Stimulated activated CD8-positive, alpha-beta memory T cell treated with anti-CD3 and anti-CD28 coated beads, Interleukin-7, amount 100 ng/mL, for 48 hours (primary cell): ENCODE results near the gene CLCN4.

Source experiments
- DNase-seq, 2 donors: peaks; one replicate each; pipeline ENCODE4 v3.0.0-alpha.2; 2020; ENCODE audit warnings: low read depth in 1 of 2; ENCODE audit errors: extremely low read depth in 1 of 2

CLCN4 gene

DNA sequence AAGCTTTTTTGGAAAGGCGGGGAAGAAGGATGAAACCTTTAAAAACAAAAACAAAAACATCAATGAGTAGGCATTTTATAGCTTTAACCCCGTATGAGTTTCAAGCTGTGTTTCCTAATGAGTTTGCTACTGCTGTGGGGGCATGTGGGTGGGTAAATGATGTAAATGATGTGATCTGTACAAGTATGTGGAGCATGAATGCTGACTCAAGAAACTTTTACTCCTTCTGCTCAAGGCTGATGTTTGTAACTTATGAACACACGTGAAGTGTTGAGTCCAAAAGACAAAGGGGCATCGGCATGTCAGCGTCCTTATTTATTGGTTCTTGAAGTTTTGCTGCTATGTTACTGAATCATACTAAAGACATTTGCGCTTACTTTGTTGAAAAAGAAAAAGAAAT is 76.9 kb downstream of the CLCN4 start:
- no peak for DNase-seq

DNA sequence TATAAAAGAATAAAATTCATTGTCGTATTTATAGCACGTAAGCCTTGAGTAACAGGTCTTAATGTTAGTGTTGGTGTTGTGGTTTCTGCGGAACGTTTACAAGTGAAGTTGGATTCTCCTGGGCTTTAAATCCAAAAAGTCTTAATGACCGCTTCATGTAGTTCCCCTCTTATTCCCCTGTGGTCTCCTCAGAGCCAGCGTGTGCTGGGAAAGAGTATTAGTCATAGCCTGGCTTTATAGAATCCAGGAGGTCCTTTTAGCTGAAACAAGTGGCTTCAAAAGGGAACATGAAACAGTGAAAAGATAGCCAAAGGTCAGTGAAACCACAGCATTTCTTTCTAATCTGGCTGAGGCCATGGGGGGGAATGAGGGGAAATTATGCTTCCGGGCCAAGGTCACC is 79.1 kb downstream of the CLCN4 start:
- DNase-seq, result no peak

DNA sequence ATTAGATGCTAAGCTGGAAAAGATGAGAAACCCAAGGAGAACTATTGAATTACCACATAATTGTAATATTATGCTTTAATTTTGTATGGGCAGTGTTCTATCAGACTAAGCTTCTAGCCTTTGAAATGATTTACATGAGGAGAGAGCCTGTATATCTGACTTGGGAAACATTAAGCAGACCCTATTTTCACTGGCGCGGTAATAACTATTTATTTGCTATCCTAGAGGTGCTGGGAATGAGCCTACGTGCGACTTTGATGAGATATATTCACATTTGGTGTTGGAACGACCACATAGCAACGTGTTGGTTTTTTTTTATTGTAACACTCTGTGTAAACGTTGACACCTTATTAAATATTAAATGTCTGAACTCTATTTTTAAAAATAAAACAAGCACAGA is 80.5 kb downstream of the CLCN4 start:
- DNase-seq, result no peak

DNA sequence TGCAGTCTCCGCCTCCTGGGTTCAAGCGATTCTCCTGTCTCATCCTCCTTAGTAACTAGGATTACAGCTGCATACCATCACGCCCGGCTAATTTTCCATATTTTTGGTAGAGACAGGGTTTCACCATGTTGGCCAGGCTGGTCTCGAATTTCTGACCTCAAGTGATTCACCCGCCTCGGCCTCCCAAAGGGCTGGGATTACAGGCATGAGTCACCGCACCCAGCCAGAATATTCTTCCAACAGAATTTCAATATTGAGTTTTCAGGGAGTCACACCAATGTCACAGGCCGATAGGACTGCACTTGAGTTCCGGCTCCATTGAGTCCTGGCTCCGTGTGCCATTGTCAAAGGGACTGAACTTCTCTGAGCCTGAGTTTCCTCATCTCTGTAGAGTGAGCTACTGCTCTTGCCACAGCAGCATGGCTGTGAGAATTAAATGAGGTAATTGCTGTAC is 82.9 kb downstream of the CLCN4 start:
- DNase-seq, result no peak

DNA sequence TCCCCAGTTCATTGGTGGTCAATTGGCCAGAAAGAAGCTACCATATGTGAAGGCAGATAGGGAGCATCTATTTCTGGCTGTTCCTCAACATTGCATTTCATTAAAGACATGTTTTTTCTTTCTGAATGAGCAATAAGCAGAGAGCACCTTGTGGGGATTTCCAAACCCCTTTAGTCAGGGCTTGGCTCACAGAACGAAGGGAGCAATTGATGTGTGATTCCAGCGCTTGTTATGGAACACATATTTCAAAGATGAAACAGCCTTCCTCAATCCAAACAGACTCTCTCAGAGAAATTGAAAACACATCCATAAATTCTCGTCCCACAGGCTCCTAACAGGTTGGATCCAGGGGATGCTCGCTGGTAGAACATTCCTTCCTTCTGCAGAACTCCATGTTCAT is 84.1 kb downstream of the CLCN4 start:
- DNase-seq, result no peak

DNA sequence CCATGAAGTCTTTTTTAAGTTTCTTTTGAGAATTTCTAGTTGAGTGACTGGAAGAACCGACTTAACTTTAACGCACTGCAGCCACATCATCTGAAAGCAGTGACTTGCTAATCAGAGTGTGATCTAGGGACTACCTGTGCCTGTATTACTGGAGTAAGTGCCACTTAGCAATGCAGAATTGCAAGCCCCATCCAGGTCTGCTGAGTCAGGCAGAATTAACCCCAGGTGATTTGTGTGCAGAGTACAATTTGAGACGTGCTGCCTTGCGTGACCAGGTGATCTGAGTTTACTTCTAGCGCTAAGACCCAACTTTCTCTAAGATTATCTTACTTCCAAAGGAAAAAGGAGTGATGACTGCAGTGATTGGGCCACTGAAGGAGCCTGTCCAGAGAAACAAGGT is 85.3 kb downstream of the CLCN4 start:
- no peak for DNase-seq

DNA sequence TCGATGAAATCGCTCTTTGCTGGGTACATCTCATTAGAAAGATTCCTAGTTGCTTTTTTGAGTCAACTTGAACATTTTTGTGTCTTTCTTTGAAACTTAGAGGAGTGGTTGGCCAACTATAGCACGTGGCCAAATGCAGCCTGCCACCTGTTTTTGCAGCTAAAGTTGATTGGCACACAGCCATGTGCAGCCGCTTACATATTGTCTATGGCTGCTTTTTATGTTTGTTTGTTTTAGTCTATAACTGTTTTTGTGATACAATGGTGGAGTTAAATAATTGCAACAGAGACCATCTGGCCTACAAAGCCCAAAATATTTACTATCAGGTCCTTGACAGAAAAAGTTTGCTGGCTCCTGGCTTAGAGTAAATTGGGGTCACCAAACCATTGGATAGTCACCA is 86.3 kb downstream of the CLCN4 start:
- DNase-seq, result no peak

DNA sequence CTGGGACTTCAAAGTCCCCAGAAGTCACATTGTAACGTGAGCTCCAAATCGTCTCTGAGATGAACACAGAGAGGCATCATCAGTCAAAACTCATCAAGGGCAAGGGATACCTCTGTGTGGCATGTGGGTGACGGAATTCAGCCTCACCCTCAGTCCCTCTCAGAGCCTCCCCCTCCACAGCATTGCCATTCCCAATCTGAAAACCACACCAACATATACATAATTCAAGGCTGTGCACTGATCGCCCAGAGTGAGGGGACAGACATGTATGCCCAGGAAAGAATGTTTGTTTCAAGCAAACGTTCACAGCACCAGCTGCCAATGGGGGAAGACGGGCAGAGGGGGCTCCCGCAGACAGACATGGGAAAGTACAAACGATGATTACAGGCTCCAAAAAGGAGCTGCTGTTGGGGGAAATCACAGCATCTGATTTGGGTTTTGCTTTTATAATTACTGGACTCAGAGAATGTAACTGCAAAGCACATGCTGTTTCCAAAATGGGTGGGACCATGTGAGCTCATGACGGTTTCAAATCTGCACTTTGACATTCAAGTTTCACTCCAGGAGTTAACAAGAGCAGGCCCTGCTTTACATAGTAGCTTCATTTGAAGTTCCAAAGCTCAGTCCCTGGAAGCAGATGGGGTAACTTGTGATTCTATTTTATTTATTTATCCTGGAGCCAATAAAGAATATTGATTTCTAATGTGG is 88.3 kb downstream of the CLCN4 start:
- no peak for DNase-seq

DNA sequence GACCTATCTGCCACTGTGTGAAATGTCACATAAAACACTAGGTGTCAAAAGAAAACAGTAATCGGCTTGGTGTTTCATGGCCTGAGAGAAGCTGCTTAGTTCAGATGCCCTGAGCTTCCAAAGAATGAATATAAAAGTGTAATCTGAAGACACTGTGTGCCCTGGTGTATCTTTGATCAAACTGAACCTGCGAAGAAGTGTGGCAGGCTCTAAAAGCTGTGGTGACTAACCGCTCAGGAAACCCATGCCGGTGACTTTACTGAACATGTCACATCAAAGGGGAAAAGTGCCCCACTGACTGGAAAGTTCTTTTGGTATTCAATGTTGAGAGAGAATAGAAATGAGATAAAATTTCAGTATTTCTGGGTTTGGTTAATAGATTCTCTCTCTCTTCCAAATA is 89.1 kb downstream of the CLCN4 start:
- DNase-seq, result no peak

DNA sequence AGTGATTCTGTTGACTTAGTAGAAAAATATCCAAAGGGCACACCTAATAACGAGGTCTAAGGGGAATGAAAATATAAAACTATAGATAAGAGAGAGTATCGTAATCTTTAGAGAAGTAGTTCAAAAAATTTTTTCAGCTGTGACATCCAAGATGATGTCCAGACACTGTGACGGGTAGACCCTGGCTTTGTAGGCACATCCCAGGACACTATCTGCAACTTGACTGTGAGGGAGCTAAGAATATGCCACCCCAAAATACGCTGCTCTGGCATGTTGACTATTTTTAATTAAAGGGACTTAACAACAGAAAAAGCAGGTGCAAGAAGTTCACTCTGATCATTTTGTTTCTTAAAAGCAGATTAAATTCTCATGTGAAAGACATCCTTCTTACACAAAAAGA is 89.5 kb downstream of the CLCN4 start:
- DNase-seq, result no peak

DNA sequence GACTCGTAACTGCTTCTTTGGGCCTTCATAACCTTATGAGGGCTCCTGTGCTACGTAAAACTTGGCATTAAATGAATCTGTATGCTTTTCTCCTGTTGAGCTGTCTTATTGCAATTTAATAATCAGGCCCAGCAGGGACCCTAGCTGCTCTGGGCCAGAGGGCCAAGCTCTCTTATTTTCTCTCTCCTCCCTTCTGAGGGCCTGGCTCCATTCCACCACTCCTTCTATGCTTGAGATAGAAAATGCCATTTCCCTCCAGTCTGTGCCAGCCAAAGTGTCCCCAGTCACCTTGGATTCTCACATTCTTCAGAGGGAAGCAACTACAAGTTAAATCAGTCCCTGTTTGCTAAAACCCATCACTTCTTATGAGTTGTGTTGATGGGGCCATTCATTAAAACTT is 90.1 kb downstream of the CLCN4 start:
- no peak for DNase-seq

DNA sequence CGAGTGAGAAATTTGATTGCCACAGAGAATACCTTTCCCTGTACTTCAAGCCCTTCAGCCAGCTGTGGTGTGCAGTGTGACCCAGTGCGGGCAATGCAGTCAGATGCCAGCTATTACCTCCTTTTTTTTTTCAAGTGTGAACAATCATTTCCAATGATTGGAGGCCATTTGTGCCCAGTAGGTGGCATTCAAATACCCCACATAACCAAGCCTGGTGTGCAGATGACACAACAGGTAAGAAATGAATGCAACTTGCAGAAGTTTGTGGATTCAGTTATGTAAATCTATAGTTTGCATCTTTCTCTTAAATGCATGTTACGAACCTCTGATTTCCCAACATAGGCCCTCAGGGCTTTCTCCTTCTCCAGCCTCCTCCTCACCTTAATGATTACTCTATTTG is 98.0 kb downstream of the CLCN4 start:
- no peak for DNase-seq

DNA sequence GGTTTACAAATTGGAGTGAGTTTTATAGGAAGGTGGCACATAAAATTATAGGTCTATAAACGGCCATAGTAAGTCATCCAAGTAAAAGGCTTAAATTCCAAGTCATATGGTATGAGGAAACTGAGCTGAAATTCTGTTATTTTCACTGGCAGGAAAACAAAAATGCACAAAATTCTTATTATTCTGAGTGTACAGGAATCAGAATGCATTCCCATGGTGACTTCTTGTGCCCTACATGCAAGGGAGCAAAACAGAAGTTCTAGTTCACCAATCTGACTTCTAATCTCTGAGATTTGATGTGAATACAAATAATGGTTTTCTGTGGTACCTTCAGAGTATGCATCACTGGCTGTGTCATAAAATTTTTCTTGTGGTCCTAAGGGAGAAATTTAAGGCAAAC is 102.9 kb downstream of the CLCN4 start:
- DNase-seq, result no peak

DNA sequence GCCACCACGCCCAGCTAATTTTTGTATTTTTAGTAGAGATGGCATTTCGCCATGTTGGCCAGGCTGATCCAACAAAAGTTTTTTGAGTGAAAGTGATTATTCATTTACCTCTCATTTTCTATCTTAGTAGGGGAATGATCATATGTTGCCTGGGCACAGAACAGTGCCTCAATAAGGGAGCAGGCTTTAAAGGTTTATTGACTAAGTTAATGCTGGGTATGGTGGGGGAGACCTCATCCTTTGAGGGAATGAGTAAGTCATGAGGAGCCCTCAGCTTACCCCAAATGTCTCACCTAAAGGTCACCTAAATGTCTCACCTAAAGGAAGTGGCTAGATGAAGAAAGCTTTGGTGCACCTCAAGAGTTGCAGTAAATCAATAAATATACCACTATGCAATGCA is 109.0 kb downstream of the CLCN4 start:
- DNase-seq, result no peak

DNA sequence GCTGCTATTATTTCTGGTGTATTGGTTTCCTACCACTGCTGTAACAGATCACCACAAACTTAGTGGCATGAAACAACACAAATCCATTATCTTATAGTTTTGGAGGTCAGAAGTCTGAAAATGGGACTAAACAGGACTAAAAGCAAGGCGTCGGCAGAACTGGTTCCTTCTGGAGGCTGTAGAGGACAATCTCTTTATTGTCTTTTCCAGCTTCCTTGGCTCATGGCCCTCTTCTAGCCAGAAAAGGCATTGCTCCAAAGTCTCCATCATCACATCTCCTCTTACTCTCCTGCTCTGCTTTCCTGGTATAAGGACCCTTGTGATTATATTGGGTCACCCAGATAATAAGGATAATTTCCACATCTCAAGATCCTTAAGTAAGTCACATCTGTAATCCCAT is 121.9 kb downstream of the CLCN4 start:
- no peak for DNase-seq

DNA sequence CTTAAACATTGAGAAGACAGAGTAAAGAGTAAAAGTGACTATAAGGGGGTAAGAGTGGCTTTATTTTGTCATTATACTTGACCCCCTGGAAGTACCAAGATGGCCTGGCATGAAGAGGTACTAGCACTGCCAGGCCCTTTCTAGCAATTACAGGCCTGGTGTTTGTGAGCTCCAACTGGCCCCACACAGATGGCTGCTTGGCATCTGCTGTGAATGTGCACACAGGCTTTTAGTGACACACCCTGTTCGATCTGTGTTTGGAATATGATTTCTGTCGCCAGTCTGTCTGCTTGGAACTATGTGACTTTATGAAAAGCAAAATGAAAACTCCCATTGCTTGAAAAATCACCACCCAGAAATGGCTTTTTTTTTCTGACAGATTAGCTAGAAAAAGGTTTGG is 123.3 kb downstream of the CLCN4 start:
- DNase-seq, result no peak

DNA sequence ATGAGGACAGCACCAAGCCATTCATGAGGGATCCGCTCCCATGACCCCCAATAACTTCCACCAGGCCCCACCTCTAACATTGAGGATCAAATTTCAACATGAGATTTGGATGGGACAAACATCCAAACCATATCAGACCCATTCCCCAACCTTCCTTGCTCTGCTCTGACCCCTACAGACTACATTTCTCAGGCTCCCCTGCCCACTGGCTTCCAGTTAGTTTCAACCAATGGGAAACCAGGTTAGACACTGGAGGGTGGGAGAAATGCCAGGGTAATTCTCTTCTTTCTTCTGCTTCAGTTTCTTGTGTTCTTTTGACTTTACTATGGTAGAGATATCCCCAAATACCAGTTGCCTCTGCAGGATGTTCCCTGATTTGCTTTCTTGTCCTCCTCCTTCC is 125.7 kb downstream of the CLCN4 start:
- no peak for DNase-seq

DNA sequence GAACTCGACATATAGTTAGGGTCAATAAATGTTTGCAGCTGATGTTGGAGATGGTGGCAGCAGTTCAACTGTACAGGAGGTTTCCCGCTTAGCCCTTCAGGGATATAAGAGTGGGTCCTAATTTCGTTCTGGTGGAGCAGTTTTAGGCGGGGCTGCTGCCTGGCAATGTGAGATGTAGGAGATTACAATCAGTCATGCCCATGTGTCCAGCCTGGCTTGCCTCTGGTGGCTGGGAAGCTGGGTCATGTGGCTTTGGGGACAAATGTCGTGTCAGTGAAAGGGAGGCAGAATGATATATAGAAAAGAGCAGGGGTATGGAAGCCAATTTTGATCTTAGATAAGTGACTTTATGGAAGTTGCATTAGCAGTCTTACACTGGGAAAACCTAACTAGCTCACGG is 129.4 kb downstream of the CLCN4 start:
- no peak for DNase-seq
